Sciatic nerve (tissue), 2 donors: ENCODE measurements around the gene UFC1. TPM values are rescaled to one million over a fixed set of nuclear protein-coding genes. Genes with fewer than 3 reads are reported as not detected.

Experiments used
- ATAC-seq: fragments of 200-7000 bp; cut with Tn5 transposase; one replicate; pipeline ENCODE4 v1.9.1; 2020; ENCODE audit warnings: mild to moderate bottlenecking, moderate library complexity
- DNase-seq: peaks from one replicate; pipeline ENCODE4 v3.0.0-alpha.2; 2020; ENCODE audit warnings: low spot score
- intact Hi-C: fragments of 100-400 bp; cut with DNase I; formaldehyde crosslinking; loops from one replicate; pipeline ENCODE4 v1.14.2; 2022
- total RNA-seq: library from RNA; stranded (reverse); fragmentation: NEBNext Ultra II Directional; extraction: Animal tissue kit (Norgen Biotek cat#: 25700); gene quantifications from one replicate; pipeline ENCODE4 v1.2.1, GENCODE V29; 2021
- donor health status: DM: no; HTN: no; CAD: no.
- donor health status: DM: no; HTN: no; CAD: no.

The UFC1 gene
- total RNA-seq, 1 donor from 2014 or later: 70.4 TPM

- DNase-seq: no peak
- peak; percentile 0 for ATAC-seq
- intact Hi-C loops: no loop called here
These were observed 46.7 kb downstream of the UFC1 start for GRCh38 chr1:161200421-161200991.

DNA sequence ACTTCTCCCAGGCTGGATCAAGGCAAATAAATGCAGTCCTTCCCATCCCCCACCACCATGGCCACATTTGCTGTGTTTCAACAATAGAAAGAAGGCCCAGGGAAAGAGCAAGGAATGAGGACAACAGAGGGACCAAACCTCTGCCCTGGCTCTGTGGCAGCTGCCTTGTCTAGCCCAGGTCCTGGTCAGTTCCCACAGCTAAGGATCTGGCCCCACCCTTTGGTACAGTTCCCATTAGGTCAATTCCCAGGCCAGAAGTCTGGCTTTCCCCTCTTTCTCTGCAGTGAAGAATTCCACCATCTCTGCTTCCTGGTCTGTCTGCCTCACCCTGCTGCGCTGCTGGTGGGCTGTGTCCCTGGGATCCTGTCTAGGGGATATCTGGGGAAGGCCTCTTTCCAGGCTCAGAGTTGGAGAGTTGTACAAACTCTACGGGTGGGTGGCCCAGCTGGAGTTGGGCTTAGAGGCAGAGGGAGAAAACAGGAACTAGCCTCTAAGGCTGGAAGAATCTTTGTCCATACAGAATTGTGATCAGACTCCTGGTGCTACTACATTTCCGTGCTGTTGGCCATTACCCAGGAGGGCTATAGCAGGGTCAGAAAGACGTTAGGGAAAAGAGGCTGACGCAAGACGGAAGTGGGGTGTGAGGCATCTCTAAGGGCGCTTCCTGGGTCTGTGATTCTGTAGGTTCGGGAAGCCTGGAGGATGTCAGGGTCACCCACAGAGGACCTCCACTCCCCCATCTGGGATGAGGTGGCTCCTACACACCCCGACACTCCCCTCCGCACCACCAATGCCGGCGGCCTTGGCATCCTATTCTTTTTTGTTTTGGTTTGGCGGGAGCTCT, 47.4 kb downstream of the UFC1 start:
- intact Hi-C loops: no loop called here
- peak; percentile 78 for DNase-seq
- ATAC-seq: peak; percentile 66

- peak; percentile 98 for DNase-seq
- intact Hi-C loops: no loop called here
- ATAC-seq: peak; percentile 95
These were observed 48.3 kb downstream of the UFC1 start, which contains the start of gene NDUFS2 for GRCh38 chr1:161201836-161202712. NDUFS2 (plus strand) TSS chr1:161202367; CDS start chr1:161202386, 19 bp downstream.

DNA sequence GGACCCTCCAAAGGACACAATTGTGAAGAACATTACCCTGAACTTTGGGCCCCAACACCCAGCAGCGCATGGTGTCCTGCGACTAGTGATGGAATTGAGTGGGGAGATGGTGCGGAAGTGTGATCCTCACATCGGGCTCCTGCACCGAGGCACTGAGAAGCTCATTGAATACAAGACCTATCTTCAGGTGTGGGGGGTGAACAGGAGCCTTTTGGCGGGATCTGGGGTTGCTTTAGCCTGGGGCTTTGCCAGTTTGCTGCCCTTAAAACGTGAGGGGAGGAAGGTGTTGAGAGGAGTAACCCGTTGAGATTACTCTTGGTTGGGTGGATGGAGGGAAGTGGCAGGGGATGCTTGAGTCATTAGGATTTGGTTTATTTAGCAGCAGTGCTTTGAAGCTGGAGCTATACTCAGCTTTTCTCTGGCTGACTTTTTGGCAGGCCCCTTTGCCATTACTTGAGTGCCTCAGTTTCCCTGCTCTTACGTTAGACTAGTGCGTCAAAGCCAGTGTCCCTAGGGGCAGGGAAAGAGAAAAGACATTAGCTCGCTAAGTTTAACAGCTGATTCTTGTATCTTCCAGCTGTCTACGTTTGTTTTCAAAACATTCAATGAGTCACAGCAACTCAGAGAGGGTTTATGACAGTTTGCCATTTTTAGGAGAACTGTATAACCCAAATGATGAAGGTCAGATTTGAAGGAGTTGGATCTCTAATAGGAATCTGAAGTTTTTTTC, 52.8 kb downstream of the UFC1 start:
- no peak for DNase-seq
- intact Hi-C loops: no loop called here
- no peak for ATAC-seq

DNA sequence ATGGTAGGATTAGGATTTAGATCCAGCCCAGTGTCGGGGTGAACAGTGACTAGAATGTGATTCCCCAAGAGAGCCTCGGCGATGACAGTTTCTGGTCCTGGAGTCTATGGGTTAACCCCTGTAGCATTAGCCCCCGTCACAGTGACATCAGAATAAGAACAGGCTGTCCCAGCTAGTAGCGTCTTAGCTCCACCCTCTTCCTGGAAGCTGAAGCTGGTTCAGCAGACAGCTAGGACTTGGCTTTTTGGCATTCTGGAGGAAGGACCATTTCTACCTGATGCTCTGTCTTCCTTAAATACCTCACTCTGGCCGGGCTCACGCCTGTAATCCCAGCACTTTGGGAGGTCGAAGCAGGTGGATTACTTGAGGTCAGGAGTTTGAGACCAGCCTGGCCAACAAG, 53.4 kb downstream of the UFC1 start:
- ATAC-seq: no peak
- intact Hi-C loops: no loop called here
- no peak for DNase-seq

Other genes with a start within 250 kb of the UFC1 start
- gene ITLN2, start 199.2 kb upstream of the UFC1 start, total RNA-seq: not detected
- gene F11R, start 132.8 kb upstream of the UFC1 start, total RNA-seq: 20.3 TPM
- 13.1 TPM for gene TSTD1, start 115.0 kb upstream of the UFC1 start, total RNA-seq
- gene USF1, start 108.0 kb upstream of the UFC1 start, total RNA-seq: 58.0 TPM
- gene ARHGAP30, start 84.1 kb upstream of the UFC1 start, total RNA-seq: 13.7 TPM
- 0.09 TPM for gene NECTIN4, start 64.4 kb upstream of the UFC1 start, total RNA-seq
- gene KLHDC9, start 55.6 kb upstream of the UFC1 start, total RNA-seq: 6.6 TPM
- gene PFDN2, start 35.9 kb upstream of the UFC1 start, total RNA-seq: 57.0 TPM
- gene NIT1, start 35.9 kb upstream of the UFC1 start, total RNA-seq: 38.0 TPM
- 34.3 TPM for gene DEDD, start 21.3 kb upstream of the UFC1 start, total RNA-seq
- 23.5 TPM for gene USP21, start 5.5 kb downstream of the UFC1 start, total RNA-seq
- 25.0 TPM for gene PPOX, start 12.4 kb downstream of the UFC1 start, total RNA-seq
- gene B4GALT3, start 23.5 kb downstream of the UFC1 start, total RNA-seq: 21.0 TPM
- gene ADAMTS4, start 45.1 kb downstream of the UFC1 start, total RNA-seq: 75.9 TPM
- 76.5 TPM for gene NDUFS2, start 48.4 kb downstream of the UFC1 start, total RNA-seq
- 43.9 TPM for gene FCER1G, start 61.3 kb downstream of the UFC1 start, total RNA-seq
- not detected for gene APOA2, start 69.7 kb downstream of the UFC1 start, total RNA-seq
- 11.0 TPM for gene TOMM40L, start 72.1 kb downstream of the UFC1 start, total RNA-seq
- not detected for gene NR1I3, start 84.2 kb downstream of the UFC1 start, total RNA-seq
- 0.89 TPM for gene PCP4L1, start 104.8 kb downstream of the UFC1 start, total RNA-seq
- 4,832 TPM for gene MPZ, start 156.0 kb downstream of the UFC1 start, total RNA-seq
- 124 TPM for gene SDHC, start 160.4 kb downstream of the UFC1 start, total RNA-seq
- gene CFAP126, start 213.9 kb downstream of the UFC1 start, total RNA-seq: 0.49 TPM